HG03280 (cell line): ENCODE data around the gene SLC4A2.

Source experiments
- ATAC-seq: cut with Tn5 transposase; IDR thresholded peaks from one replicate; pipeline ENCODE4 v1.9.1; 2021; ENCODE audit warnings: mild to moderate bottlenecking, moderate library complexity; ENCODE audit not compliant: unreplicated experiment

The SLC4A2 gene

GRCh38 chr7:151076863-151077704, 17.7 kb downstream of the SLC4A2 start:
- no peak for ATAC-seq

DNA sequence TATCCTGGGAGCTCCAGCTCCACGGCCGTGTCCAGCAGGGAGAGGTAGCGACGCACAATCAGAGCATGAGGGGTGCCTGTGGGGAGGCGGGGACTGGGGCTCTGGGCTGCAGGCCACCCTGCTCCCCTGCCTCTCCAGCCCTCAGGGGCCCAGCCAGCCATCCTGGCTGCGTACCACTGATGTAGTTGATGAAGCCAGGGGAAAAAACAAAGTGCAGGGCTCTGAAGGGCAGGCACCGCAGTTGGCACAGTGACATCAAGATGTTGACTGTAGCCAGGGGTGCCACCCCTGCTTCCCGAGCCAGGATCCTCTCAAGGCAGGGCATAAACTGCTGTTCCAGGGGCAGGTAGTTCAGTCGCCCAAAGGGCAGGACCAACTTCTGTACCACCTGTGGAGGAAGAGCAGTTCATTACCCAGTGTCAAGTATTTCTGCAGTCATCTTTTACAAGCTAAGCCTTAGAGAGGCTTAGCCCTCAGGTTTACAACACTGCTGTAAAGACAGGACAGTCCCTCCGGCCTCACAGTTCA, 18.4 kb downstream of the SLC4A2 start:
- no peak for ATAC-seq

DNA sequence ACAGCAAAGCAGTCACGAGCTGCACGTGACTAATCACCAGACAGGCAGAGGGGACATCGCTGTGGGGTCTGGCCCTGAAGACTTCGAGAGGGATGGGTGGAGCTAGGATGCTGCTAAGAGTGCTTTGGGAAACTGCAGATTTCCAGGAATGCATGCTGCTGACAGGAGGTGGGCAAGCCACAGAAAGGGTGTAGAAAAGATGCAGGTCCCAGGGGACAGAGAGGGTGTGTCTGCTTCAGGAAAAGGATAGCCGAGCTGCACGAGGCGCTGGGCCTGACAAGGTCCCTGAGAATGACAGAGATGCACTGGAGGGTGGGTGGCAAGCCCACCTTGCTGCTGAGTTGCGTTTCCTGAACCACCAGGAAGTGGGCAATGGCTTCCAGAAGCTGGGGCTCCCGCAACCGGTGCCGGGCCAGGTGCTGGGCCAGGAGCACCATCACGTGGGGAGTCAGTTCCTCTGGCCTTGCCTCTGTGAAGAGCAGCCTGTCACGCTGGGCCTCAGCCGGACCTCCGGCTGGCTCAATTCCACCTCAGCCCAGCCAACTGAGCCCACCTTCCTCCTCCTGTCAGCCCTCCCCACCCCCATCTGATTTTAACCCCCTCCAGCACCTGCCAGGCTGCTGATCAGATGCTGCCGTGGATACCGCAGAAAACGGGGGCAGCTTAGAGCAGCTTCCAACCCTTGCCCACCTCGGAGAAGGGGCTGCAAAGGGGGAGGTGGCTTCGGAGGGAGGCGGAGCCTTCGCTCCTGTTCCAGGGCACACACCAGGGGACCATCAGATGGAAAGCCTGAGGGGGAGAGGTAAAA, 19.0 kb downstream of the SLC4A2 start:
- ATAC-seq = no peak

DNA sequence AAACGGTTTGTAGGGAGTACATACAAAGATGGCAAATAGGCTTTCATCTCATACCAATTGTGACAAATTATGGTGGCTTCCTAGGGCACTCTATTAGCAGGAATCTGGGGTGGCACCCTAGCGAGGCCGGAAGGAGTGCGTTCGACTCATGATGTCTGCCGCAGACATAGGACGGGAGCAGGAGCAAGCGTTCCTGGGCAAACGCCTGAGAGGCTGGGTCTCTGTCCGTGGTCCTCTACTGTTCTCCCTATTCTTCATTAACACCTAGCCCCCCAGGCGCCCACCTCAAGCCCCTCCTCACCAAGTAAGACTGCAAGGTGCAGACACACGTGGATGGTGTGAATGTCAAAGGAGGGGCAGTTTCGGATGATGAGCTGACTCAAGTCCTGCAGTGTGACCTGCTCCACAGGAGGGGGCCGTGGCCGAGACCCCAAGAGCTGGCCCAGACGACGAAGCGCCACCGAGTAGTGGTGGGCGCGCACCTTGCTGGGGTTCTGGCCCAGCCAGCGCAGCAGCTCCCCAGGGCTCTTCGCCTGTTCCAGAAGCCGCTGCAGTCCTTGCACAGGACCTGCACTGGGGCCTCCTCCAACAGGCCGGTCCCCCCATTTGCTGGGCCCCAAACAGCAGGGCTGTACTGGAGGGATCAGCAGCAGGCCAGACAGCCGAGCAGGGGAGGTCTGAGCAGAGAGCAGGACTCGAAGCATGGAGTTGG, 20.0 kb downstream of the SLC4A2 start:
- no peak for ATAC-seq

- ATAC-seq = peak; percentile 3
Measured at GRCh38 chr7:151080067-151080521, 20.7 kb downstream of the SLC4A2 start.

- peak; percentile 78 for ATAC-seq
Measured at GRCh38 chr7:151080522-151081169, 21.3 kb downstream of the SLC4A2 start, which contains the start of gene FASTK. FASTK (minus strand) TSS chr7:151080809; CDS start chr7:151080766, 43 bp downstream.

DNA sequence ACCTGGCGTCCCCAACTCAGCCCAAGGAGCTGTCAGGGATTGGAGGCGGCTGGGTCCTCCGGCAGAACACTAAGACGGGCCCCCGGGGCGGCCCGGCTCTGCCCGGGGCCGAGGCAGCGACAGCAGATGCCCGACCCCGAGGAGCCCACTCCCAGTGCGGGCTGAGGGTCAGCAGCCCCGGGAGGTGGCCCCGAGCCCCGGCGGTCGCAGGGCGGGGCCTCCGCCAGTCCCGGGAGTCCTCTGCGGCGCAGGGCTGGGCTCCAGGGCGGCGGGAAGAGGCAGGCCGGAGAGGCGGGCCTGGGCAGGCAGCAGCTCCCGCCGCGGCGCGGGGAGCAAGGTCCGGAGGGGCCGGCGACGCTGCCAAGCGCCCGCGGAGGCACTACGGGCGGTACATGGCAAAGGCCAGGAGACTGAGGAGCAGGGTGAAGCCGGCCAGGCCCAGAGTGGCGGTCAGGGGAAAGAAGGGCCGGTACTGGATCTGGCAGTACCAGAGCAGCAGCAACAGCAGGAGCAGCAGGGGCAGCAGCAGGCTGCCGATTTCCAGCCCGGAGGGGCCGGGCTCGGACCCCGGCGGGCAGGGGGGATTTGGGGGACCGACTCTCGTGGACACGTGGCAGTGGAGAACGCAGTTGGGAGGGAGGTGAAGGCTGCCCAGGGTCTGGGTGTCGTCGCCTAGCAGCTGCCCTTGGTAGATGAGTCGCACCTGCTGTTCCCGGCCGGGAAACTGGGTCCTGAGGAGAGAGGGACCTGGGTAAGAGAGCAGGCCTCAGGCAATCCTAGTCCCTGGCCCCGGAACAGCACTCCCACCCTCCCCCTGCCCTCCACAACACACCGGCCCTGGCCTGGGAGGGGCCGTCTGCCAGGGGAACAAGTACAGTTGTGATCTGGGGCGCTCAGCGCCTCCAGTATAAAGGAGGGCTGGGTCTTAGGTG, 22.0 kb downstream of the SLC4A2 start:
- ATAC-seq = no peak

DNA sequence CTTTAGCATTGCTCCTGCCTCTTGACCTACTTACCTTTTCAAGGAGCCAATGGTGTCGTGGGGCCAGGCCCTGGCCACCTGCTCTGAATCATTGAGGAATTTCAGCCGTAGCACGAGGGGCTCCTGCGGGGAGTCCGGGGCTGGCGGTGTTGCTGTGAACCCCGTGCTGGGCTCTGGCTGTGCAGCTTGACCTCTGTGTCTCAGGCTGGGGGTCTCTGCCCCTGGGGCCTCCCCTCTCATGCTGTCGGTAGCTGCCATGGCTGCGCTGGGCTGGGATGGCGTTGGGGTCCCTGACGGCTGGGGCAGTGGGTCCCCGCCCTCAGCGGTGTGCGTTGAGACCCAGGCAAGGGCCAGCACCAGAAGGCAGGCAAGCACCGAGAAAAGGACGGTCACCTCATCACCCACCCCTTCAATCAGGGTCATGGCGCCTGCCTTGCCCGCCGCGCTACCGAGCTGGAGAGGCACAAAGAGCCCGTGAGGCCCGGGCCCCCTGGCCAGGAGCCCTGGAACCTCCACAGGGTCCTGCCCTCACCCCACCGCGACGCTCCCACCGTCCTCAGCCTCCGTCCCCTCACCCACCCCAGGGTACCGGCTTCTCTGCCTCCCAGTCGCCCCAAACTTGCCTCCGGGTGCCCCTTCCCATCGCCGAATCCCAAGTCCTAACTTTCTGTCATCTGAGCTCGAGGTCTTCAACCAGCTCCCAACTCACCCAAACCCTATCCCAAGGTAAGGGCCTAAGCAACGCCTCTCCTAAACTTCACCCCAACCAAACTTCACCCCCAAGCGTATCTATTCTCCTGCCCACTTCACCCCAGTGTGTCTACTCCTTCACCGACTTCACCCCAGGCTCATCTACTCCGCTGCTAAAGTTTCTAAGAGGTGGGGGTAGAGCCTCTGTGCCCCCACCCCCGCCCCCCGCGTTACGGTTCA, 23.0 kb downstream of the SLC4A2 start:
- ATAC-seq = no peak

GRCh38 chr7:151083071-151083823, 23.9 kb downstream of the SLC4A2 start, which contains the start of gene TMUB1:
TMUB1 (minus strand) TSS chr7:151083493; CDS start chr7:151082563, 930 bp downstream.
- ATAC-seq = peak; percentile 49

DNA sequence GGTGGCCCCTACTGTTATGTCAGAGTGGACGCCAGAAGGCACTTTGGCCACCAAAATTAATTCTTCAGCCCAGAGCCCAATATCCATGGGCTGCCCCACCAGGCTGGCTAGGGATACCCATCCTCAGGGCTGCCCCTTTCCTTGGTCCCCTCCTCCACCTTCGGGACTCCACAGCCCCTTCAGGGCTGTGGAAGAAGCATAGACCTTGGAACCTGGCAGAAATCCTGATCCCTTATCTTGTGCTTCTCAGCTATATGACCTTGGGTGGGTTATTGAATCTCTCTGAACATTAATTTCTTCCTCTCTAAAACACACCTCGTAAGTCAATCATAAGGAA, 24.4 kb downstream of the SLC4A2 start:
- ATAC-seq = no peak

DNA sequence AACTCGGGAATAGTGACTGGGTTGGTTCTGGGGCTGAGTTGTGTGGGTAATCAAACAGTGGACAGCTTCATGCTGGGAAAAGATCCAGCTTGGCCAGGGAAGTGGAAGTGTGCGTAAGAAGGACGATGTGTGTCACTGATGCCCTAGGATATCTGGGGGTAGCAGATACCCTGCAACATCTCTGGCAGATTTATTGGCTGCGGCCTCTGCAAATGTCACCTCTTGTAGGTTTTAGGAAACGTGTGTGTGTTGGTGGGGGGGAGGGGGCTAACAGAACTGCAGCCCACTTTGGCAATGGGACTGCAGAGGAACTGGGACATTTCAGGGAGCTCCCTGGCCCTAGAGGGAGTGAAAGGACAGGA, 25.9 kb downstream of the SLC4A2 start:
- no peak for ATAC-seq

DNA sequence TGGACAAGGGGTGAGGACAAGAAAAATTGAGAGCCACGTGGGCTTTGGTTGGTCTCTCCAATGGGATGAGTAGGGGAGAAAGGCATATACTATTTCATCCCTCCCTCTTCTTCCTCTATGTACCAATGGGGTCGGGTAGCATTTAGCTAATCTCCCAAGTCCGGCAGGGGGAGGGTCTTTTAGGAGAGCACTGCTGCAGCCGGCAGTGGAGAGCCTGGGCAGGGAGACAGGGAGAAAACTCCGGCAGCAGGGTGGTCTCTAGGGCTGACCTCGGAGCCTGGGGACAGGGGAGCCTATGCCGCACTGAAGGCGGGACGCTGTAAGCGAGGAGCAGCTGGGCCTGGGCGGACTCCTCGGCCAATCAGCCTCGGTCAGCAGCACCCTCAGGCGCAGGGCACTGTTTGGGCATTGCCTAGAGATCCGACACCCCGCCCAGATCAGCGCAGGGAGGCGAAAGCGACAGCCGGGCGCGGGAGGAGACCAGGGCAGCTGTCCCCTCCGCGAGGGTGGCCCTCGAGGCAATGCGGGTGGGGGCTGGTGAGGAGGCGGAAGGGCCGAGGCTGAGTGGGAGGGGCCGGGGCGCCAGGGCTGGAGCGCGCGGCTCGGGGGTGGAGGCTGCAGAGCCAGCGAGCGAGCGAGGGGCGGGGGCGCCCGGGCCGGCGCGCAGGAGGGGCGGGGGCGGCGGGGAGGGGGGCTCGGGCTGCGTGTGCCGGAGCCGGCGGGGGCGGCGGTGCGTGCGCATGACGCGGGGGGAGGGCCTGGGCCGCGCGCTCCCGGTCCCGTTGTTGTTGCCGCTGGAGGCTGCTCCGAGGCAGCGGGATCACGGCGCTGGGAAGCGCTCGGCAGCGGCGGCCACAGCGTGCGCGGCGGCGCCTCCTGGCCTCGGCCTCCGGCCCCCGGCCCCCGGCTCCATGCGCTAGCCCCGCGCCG, 26.6 kb downstream of the SLC4A2 start, which contains the start of gene AGAP3:
Gene AGAP3 (plus strand): TSS at position 785 of the 930 bp plus-strand sequence. CDS start 267 bp downstream, outside the sequence.
- ATAC-seq = peak; percentile 47

GRCh38 chr7:151086802-151087244, 27.4 kb downstream of the SLC4A2 start:
- no peak for ATAC-seq

- ATAC-seq = no peak
Measured at GRCh38 chr7:151087245-151088018, 28.0 kb downstream of the SLC4A2 start.

- ATAC-seq = no peak
Measured at GRCh38 chr7:151088019-151088855, 28.8 kb downstream of the SLC4A2 start.
